Activated naive CD4-positive, alpha-beta T cell (primary cell): ENCODE results near the gene GPR18.
"Not testable (repeated sequence)": the region's sequence is repeated elsewhere in the genome, so short reads cannot be mapped to it uniquely, and the experiment has no call there.

Source experiments
- DNase-seq, 4 experiments: peaks; one replicate each; lab custom pipeline; 2025; lab: John Stamatoyannopoulos, UW

Gene GPR18

GRCh38 chr13:99266827-99267226 lies 8.6 kb upstream of the GPR18 start:
- no peak for DNase-seq

- DNase-seq = no peak
These were observed 7.7 kb upstream of the GPR18 start for GRCh38 chr13:99265821-99266426.

- no peak for DNase-seq
These were observed 7.1 kb upstream of the GPR18 start for GRCh38 chr13:99265162-99265800.

GRCh38 chr13:99264051-99264450 lies 5.9 kb upstream of the GPR18 start:
- no peak for DNase-seq

- DNase-seq = no peak
These were observed 5.1 kb upstream of the GPR18 start for GRCh38 chr13:99263126-99263785.

- DNase-seq = no peak
These were observed 2.9 kb upstream of the GPR18 start for GRCh38 chr13:99261059-99261458.

GRCh38 chr13:99260216-99260615 lies 2.0 kb upstream of the GPR18 start:
- DNase-seq = no peak

GRCh38 chr13:99258946-99259345 lies 767 bp upstream of the GPR18 start:
- DNase-seq = no peak

- DNase-seq = no peak
These were observed 888 bp downstream of the GPR18 start for GRCh38 chr13:99257291-99257690.

GRCh38 chr13:99256709-99257108 lies 1.5 kb downstream of the GPR18 start:
- DNase-seq = no peak

GRCh38 chr13:99256283-99256682 lies 1.9 kb downstream of the GPR18 start:
- no peak for DNase-seq

GRCh38 chr13:99255271-99255670 lies 2.9 kb downstream of the GPR18 start:
- DNase-seq = no peak

- no peak for DNase-seq
These were observed 3.3 kb downstream of the GPR18 start for GRCh38 chr13:99254830-99255229.

GRCh38 chr13:99251921-99252320 lies 6.3 kb downstream of the GPR18 start:
- no peak for DNase-seq

- no peak for DNase-seq
These were observed 7.0 kb downstream of the GPR18 start for GRCh38 chr13:99250982-99251825.

GRCh38 chr13:99249606-99250005 lies 8.6 kb downstream of the GPR18 start:
- DNase-seq = not testable (repeated sequence)

GRCh38 chr13:99249178-99249577 lies 9.0 kb downstream of the GPR18 start:
- DNase-seq = not testable (repeated sequence)

GRCh38 chr13:99246100-99246499 lies 12.1 kb downstream of the GPR18 start:
- no peak for DNase-seq

- no peak for DNase-seq
These were observed 20.1 kb downstream of the GPR18 start for GRCh38 chr13:99237981-99238662.

GRCh38 chr13:99231721-99232120 lies 26.5 kb downstream of the GPR18 start:
- no peak for DNase-seq

- no peak for DNase-seq
These were observed 27.2 kb downstream of the GPR18 start for GRCh38 chr13:99230991-99231390.

GRCh38 chr13:99230588-99230987 lies 27.6 kb downstream of the GPR18 start:
- DNase-seq = not testable (repeated sequence)
